Colonic mucosa (tissue), 4 donors: Measurements from ENCODE around the gene THG1L. TPM values are rescaled to one million over a fixed set of nuclear protein-coding genes. Genes with fewer than 3 reads are reported as not detected.

ENCODE experiments used
- DNase-seq: peaks from one replicate; pipeline ENCODE4 v3.0.0-alpha.2; 2020
- H3K27ac ChIP-seq: fragments of 200-600 bp; one replicate; pipeline ENCODE4 v1.8.0; 2021
- H3K27me3 ChIP-seq: fragments of 200-600 bp; one replicate; pipeline ENCODE4 v1.8.0; 2021
- H3K36me3 ChIP-seq: fragments of 200-600 bp; one replicate; pipeline ENCODE4 v1.8.0; 2021
- H3K4me1 ChIP-seq: fragments of 200-600 bp; one replicate; pipeline ENCODE4 v1.8.0; 2021; ENCODE audit warnings: mild to moderate bottlenecking
- H3K4me3 ChIP-seq: fragments of 200-600 bp; one replicate; pipeline ENCODE4 v1.8.0; 2021
- H3K9ac ChIP-seq, 2 donors: one replicate each; pipeline ENCODE4 v1.7.0; 2013; ENCODE audit warnings: control low read depth in 2 of 2, low read depth in 2 of 2, low read length in 2 of 2
- H3K9me3 ChIP-seq: fragments of 200-600 bp; one replicate; pipeline ENCODE4 v1.8.0; 2021
- intact Hi-C: fragments of 100-400 bp; cut with DNase I; formaldehyde crosslinking; loops from one replicate; pipeline ENCODE4 v1.14.1; 2022
- total RNA-seq, 2 donors: library from RNA; stranded (reverse); fragmentation: NEBNext Ultra II Directional in 1 of 2; extraction: Animal tissue kit (Norgen Biotek cat#: 25700) in 1 of 2; gene quantifications; one replicate each; pipeline ENCODE4 v1.2.1, GENCODE V29; 2021
- TF ChIP-seq, protein P1 (sequence below): fragments of 200-600 bp; IDR thresholded peaks from one replicate; pipeline ENCODE4 v1.8.0; 2022; ENCODE audit warnings: antibody characterized with exemption, mild to moderate bottlenecking
- donor health status: healthy.
- donor health status: DM: no; HTN: no; CAD: no.
- donor health status: DM: no; HTN: no; CAD: no.

THG1L gene
- total RNA-seq, 2 donors from 2014 or later, result 15.9 to 23.2 TPM

DNA sequence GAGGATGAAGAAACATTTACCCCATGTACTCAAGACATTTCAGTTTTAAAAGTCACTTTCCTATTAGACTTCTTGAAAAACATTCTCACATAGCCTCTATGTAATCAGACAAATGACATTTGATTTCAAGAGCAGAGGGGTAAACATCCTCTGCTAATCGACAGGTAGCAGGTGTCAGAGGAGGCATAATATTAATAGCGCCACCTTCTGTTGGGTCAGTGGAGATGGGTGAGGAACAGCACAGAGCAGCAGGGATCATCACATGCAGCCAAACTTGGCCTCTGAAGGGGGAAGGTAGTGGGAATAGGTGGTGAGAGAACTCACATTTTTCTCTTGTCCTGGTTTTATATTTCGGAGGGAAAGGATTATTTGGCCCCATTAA lies 9.0 kb downstream of the THG1L start:
- no peaks in the 10 kb centered on the region for H3K27me3 ChIP-seq
- TF ChIP-seq, protein P1, sequence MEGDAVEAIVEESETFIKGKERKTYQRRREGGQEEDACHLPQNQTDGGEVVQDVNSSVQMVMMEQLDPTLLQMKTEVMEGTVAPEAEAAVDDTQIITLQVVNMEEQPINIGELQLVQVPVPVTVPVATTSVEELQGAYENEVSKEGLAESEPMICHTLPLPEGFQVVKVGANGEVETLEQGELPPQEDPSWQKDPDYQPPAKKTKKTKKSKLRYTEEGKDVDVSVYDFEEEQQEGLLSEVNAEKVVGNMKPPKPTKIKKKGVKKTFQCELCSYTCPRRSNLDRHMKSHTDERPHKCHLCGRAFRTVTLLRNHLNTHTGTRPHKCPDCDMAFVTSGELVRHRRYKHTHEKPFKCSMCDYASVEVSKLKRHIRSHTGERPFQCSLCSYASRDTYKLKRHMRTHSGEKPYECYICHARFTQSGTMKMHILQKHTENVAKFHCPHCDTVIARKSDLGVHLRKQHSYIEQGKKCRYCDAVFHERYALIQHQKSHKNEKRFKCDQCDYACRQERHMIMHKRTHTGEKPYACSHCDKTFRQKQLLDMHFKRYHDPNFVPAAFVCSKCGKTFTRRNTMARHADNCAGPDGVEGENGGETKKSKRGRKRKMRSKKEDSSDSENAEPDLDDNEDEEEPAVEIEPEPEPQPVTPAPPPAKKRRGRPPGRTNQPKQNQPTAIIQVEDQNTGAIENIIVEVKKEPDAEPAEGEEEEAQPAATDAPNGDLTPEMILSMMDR, result peak; percentile 34
- no peak for DNase-seq
- H3K4me3 ChIP-seq, result no peak overlapping the region
- intact Hi-C loops, result loop anchor here (5.0 to 10.0 kb wide), 3 partner anchors 73 to 415 kb away; no protein-coding TSS in a partner anchor
- H3K4me1 ChIP-seq, result peaks cover 5% of the 10 kb centered on the region
- H3K9me3 ChIP-seq, result no peaks in the 10 kb centered on the region
- H3K9ac ChIP-seq, result no peak overlapping the region
- H3K36me3 ChIP-seq, result no peaks in the 10 kb centered on the region
- H3K27ac ChIP-seq, result no peak overlapping the region

DNA sequence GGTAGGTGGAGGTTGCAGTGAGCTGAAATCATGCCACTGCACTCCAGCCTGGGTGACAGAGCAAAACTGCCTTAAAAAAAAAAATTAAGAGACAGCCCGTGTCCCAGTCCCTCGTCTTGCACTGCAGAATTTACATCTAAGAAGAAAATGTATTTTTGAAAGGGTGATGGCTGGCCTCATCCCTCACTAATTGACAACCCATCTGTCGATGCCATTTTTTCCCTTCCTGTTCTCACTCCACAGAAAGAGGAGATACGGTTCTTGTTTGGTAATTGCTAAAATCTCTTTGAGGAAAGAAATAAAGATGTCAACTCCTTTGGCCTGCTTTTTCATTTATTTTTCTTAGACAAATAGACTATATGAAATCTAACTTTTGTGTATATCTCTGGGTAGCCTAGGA lies 9.9 kb downstream of the THG1L start:
- Histone ChIP-seq H3K9ac (no peak overlapping the region), H3K4me1 (peaks cover 5% of the 10 kb centered on the region), H3K27me3 (no peaks in the 10 kb centered on the region), H3K4me3 (no peak overlapping the region), H3K36me3 (no peaks in the 10 kb centered on the region), H3K27ac (no peak overlapping the region), H3K9me3 (no peaks in the 10 kb centered on the region)
- TF ChIP-seq, protein P1, result no peak
- intact Hi-C loops, result loop anchor here (5.0 to 10.0 kb wide), 3 partner anchors 74 to 416 kb away; no protein-coding TSS in a partner anchor
- DNase-seq, result no peak

DNA sequence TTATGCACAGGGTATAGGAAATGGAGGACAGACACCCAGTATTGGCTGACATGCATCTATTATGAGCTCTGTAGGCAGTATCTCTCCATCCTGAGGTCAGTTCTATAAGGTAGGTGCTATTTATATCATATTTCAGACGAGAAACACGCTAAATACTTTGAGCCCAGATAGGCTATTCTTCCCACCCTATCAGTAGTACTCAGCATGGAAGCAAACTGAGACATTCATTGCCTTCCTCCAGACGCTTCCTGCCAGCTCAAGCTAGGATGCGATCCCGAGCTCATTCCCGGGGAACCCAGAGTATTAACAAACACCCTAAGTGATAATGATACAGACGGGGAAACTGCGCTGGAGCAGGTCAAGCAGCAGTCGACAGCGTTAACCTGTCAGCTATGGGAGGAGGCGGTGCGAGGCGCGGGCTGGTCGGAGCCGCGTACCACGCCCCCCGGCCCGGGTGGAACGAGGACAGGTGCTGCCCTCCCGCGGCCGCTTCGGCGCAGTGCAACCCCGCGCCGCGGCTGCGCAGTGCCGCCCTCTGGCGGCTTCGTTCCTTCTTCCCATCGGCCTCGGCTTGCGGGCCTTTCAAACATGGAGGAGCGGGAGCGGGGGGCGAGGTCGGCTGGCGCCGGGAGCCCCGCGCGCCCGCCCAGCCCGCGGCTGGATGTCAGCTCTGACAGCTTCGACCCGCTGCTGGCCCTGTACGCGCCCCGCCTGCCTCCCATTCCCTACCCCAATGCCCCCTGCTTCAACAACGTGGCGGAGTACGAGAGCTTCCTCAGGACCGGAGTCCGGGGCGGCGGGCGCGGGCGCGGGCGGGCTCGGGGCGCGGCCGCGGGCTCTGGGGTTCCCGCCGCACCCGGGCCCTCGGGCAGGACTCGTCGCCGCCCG lies 12.2 kb downstream of the THG1L start, which contains the start of gene LSM11:
Gene LSM11, plus strand, starts transcription at position 550 of the 888 bp plus-strand sequence. Its CDS starts 39 bp downstream, at position 589.
- intact Hi-C loops, result loop anchor here (5.0 to 10.0 kb wide), 3 partner anchors 76 to 419 kb away; no protein-coding TSS in a partner anchor
- no peaks in the 10 kb centered on the region for H3K36me3 ChIP-seq
- peak; percentile 90 for DNase-seq
- peak within 1 kb of the TSS; percentile 77 for H3K4me3 ChIP-seq
- H3K9ac ChIP-seq, result peak within 1 kb of the TSS; percentile 78 to 90
- H3K9me3 ChIP-seq, result no peaks in the 10 kb centered on the region
- H3K27ac ChIP-seq, result no peak within 1 kb of the TSS
- no peaks in the 10 kb centered on the region for H3K27me3 ChIP-seq
- TF ChIP-seq, protein P1, result peak; percentile 99
- peaks cover 5% of the 10 kb centered on the region for H3K4me1 ChIP-seq

DNA sequence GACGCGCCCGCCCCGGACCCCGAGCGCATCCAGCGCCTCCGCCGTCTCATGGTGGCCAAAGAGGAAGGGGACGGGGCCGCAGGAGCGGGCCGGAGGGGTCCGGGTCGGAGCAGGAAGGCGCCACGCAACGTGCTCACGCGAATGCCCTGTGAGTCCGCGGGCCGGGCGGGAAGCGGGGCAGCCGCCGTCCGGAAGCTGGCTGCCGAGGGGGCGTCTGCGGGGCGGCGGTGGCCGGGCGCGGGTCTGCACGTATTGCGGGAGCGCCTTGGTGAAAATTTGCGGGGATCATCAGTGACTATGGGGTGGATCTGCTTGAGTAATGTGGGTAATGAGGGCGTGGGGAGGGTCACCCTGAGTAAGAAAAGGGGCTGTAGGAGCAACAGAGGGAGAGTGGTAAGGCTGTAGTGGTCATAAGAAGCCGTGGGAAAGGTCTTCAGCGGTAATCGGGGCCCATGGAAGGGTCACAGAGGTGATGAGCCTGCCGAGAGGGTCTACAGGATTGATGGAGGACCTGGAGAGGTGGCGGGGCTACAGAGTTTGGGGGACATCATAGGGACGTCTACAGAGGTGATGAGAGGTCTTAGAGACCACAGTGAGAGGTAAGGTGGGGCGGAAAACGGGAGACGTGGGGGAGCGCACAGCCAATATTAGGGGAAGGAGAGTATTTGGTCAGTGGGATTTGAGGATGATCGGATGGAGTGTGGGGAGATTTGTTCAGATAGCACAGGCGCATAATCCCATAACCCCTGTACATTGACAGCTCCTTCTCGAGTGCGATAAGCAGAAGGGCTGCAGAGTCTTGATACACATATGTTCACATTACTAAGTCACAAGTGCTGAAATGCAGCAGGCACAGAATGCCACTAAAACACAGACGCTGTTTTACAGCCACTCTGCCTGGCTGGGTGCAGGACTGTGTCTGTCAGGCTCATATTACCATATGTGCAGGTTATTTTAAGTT lies 13.1 kb downstream of the THG1L start:
- H3K9me3 ChIP-seq, result no peaks in the 10 kb centered on the region
- H3K27me3 ChIP-seq, result no peaks in the 10 kb centered on the region
- peak overlapping the region; percentile 77 for H3K4me3 ChIP-seq
- TF ChIP-seq, protein P1, result no peak
- H3K9ac ChIP-seq, result peak overlapping the region; percentile 78 to 90
- peaks cover 5% of the 10 kb centered on the region for H3K4me1 ChIP-seq
- no peak for DNase-seq
- H3K36me3 ChIP-seq, result no peaks in the 10 kb centered on the region
- H3K27ac ChIP-seq, result no peak overlapping the region
- intact Hi-C loops, result loop anchor here (5.0 to 10.0 kb wide), 3 partner anchors 77 to 420 kb away; no protein-coding TSS in a partner anchor

DNA sequence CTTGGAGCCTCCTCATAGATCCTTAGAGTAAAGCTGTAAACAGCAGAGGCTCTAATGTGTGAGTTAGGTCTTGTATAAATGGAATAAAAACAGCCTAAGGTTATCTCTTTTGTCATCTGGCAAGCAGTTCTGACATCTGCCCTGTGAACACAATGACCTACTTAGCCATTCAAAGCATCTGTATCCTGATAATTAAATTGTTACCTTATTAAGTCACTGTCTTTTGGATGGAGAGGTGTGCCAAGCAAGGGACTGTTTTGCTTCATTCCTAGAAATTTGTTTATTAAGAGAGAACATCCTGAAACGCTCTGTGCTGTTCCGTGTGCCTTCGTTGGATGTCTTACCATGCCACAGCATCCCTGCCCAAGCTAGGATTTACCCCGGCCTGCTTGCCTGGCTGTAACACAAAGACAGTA lies 13.8 kb downstream of the THG1L start:
- Histone ChIP-seq H3K4me1 (peaks cover 5% of the 10 kb centered on the region), H3K36me3 (no peaks in the 10 kb centered on the region), H3K9me3 (no peaks in the 10 kb centered on the region), H3K27me3 (no peaks in the 10 kb centered on the region), H3K9ac (no peak overlapping the region), H3K27ac (no peak overlapping the region), H3K4me3 (peak overlapping the region; percentile 77)
- no peak for DNase-seq
- TF ChIP-seq, protein P1, result no peak
- intact Hi-C loops, result loop anchor here (10.0 kb wide), 2 partner anchors 380 to 420 kb away; no protein-coding TSS in a partner anchor
